HG02759 (cell line): ENCODE measurements around the gene CRACDL.

Source experiments
- ATAC-seq: cut with Tn5 transposase; IDR thresholded peaks from one replicate; pipeline ENCODE4 v1.9.1; 2021; ENCODE audit warnings: mild to moderate bottlenecking, moderate library complexity; ENCODE audit not compliant: unreplicated experiment

The CRACDL gene

GRCh38 chr2:98826856-98827255, 109.2 kb downstream of the CRACDL start:
- ATAC-seq: no peak

- no peak for ATAC-seq
Measured at GRCh38 chr2:98825858-98826257, 110.2 kb downstream of the CRACDL start.

- no peak for ATAC-seq
Measured at GRCh38 chr2:98825404-98825803, 110.6 kb downstream of the CRACDL start.

- ATAC-seq: no peak
Measured at GRCh38 chr2:98825020-98825350, 111.0 kb downstream of the CRACDL start.

GRCh38 chr2:98824256-98825019, 111.6 kb downstream of the CRACDL start:
- no peak for ATAC-seq

GRCh38 chr2:98823196-98824170, 112.5 kb downstream of the CRACDL start:
- no peak for ATAC-seq

- ATAC-seq: no peak
Measured at GRCh38 chr2:98822301-98823164, 113.5 kb downstream of the CRACDL start.

- ATAC-seq: no peak
Measured at GRCh38 chr2:98821629-98822135, 114.3 kb downstream of the CRACDL start.

- no peak for ATAC-seq
Measured at GRCh38 chr2:98819231-98819766, 116.7 kb downstream of the CRACDL start.

GRCh38 chr2:98818164-98818563, 117.9 kb downstream of the CRACDL start:
- no peak for ATAC-seq

- ATAC-seq: no peak
Measured at GRCh38 chr2:98816281-98816680, 119.7 kb downstream of the CRACDL start.

- ATAC-seq: no peak
Measured at GRCh38 chr2:98815795-98816194, 120.2 kb downstream of the CRACDL start.

- ATAC-seq: no peak
Measured at GRCh38 chr2:98811766-98812165, 124.3 kb downstream of the CRACDL start.

GRCh38 chr2:98810588-98810928, 125.5 kb downstream of the CRACDL start:
- no peak for ATAC-seq

- no peak for ATAC-seq
Measured at GRCh38 chr2:98809878-98810587, 126.0 kb downstream of the CRACDL start.

GRCh38 chr2:98809116-98809515, 126.9 kb downstream of the CRACDL start:
- ATAC-seq: no peak

- ATAC-seq: no peak
Measured at GRCh38 chr2:98808546-98808945, 127.5 kb downstream of the CRACDL start.

- no peak for ATAC-seq
Measured at GRCh38 chr2:98807929-98808328, 128.1 kb downstream of the CRACDL start.

GRCh38 chr2:98807221-98807620, 128.8 kb downstream of the CRACDL start:
- no peak for ATAC-seq

GRCh38 chr2:98806236-98806697, 129.8 kb downstream of the CRACDL start:
- no peak for ATAC-seq
